ENCODE measurements around the gene MYO7B. TPM values are rescaled to one million over a fixed set of nuclear protein-coding genes. Genes with fewer than 3 reads are reported as not detected.

The MYO7B gene
- total RNA-seq, 2 experiments from 2014 or later: 3.3 TPM; not detected in 1

DNA sequence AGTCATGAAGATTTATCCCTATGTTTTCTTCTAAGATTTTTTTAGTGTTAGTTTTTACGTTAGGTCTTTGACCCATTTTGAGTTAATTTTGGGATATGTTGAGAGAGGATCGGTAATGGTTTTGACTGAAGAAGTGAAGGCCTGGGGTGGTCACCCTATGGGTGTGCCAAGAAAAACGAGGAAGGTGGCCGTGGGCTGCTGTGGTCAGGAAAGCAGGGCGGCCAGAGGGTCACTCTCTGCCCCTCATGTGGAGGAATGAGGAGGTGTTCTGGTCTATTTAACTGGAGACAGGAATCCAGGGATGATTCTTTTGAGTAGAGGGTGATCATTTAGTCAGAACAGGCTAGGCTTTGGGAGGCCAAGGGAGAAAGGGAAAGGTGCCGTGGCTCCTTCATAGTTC lies 50.7 kb downstream of the MYO7B start:
- Histone ChIP-seq H3K4me3 (ENCODE audit: low read depth, low read length, poor library complexity, severe bottlenecking) (no peak overlapping the region), H3K9me2 (ENCODE audit: insufficient read depth, low read length) (no peaks in the 10 kb centered on the region), H3K79me2 (ENCODE audit: insufficient read depth, low read depth, low read length) (no peaks in the 10 kb centered on the region), H3K27ac (ENCODE audit: low read depth, low read length, poor library complexity, severe bottlenecking) (no peak overlapping the region), H2AFZ (ENCODE audit: low read length) (no peak overlapping the region), H4K20me1 (ENCODE audit: insufficient read depth, low read length) (no peaks in the 10 kb centered on the region), H3K9me3 (ENCODE audit: low read length) (no peaks in the 10 kb centered on the region), H3K4me1 (ENCODE audit: insufficient read depth, low read length, poor library complexity, severe bottlenecking) (no peaks in the 10 kb centered on the region), H3K36me3 (ENCODE audit: insufficient read depth, low read length) (no peaks in the 10 kb centered on the region), H3K4me2 (ENCODE audit: low read length) (no peak overlapping the region)
- BruUV-seq (replicated peaks): no TSS peak
- TF ChIP-seq EZH2phosphoT487 (IDR thresholded peaks at IDR 0.05; ENCODE audit: borderline replicate concordance, low read depth, low read length) (no peak), CTCF (conservative IDR thresholded peaks at IDR 0.05; ENCODE audit: low read length) (no peak)
- intact Hi-C loops (cut with micrococcal nuclease; ENCODE audit: unreplicated experiment): no loop called here
- CTCF ChIA-PET (ENCODE audit: unreplicated experiment): no interaction called here
- no peak for DNase-seq (ENCODE audit: low spot score)
- POLR2A ChIA-PET: interaction anchor here (1.1 kb wide), 1 partner anchor 11 kb away, joined by 3 read pairs; no protein-coding TSS in a partner anchor

GRCh38 chr2:127586746-127587295 lies 51.3 kb downstream of the MYO7B start:
- Histone ChIP-seq H3K4me3 (ENCODE audit: low read depth, low read length, poor library complexity, severe bottlenecking) (no peak overlapping the region), H3K4me2 (ENCODE audit: low read length) (no peak overlapping the region), H2AFZ (ENCODE audit: low read length) (no peak overlapping the region), H3K79me2 (ENCODE audit: insufficient read depth, low read depth, low read length) (no peaks in the 10 kb centered on the region), H3K4me1 (ENCODE audit: insufficient read depth, low read length, poor library complexity, severe bottlenecking) (no peaks in the 10 kb centered on the region), H4K20me1 (ENCODE audit: insufficient read depth, low read length) (no peaks in the 10 kb centered on the region), H3K36me3 (ENCODE audit: insufficient read depth, low read length) (no peaks in the 10 kb centered on the region), H3K9me2 (ENCODE audit: insufficient read depth, low read length) (no peaks in the 10 kb centered on the region), H3K27ac (ENCODE audit: low read depth, low read length, poor library complexity, severe bottlenecking) (no peak overlapping the region), H3K9me3 (ENCODE audit: low read length) (no peaks in the 10 kb centered on the region)
- POLR2A ChIA-PET: no interaction called here
- intact Hi-C loops (cut with micrococcal nuclease; ENCODE audit: unreplicated experiment): no loop called here
- TF ChIP-seq CTCF (conservative IDR thresholded peaks at IDR 0.05; ENCODE audit: low read length) (no peak), EZH2phosphoT487 (IDR thresholded peaks at IDR 0.05; ENCODE audit: borderline replicate concordance, low read depth, low read length) (no peak)
- no TSS peak for BruUV-seq (replicated peaks)
- CTCF ChIA-PET (ENCODE audit: unreplicated experiment): no interaction called here
- no peak for DNase-seq (ENCODE audit: low spot score)

GRCh38 chr2:127588241-127588640 lies 52.8 kb downstream of the MYO7B start:
- no peak overlapping the region for H2AFZ ChIP-seq (ENCODE audit: low read length)
- TF ChIP-seq CTCF (conservative IDR thresholded peaks at IDR 0.05; ENCODE audit: low read length) (no peak), EZH2phosphoT487 (IDR thresholded peaks at IDR 0.05; ENCODE audit: borderline replicate concordance, low read depth, low read length) (no peak)
- BruUV-seq (replicated peaks): no TSS peak
- POLR2A ChIA-PET: no interaction called here
- intact Hi-C loops (cut with micrococcal nuclease; ENCODE audit: unreplicated experiment): no loop called here
- CTCF ChIA-PET (ENCODE audit: unreplicated experiment): no interaction called here
- no peak overlapping the region for H3K4me3 ChIP-seq (ENCODE audit: low read depth, low read length, poor library complexity, severe bottlenecking)
- H3K4me2 ChIP-seq (ENCODE audit: low read length): no peak overlapping the region
- H3K4me1 ChIP-seq (ENCODE audit: insufficient read depth, low read length, poor library complexity, severe bottlenecking): no peaks in the 10 kb centered on the region
- no peaks in the 10 kb centered on the region for H3K36me3 ChIP-seq (ENCODE audit: insufficient read depth, low read length)
- H3K9me2 ChIP-seq (ENCODE audit: insufficient read depth, low read length): no peaks in the 10 kb centered on the region
- no peaks in the 10 kb centered on the region for H3K79me2 ChIP-seq (ENCODE audit: insufficient read depth, low read depth, low read length)
- H4K20me1 ChIP-seq (ENCODE audit: insufficient read depth, low read length): no peaks in the 10 kb centered on the region
- no peak for DNase-seq (ENCODE audit: low spot score)
- H3K9me3 ChIP-seq (ENCODE audit: low read length): no peaks in the 10 kb centered on the region
- no peak overlapping the region for H3K27ac ChIP-seq (ENCODE audit: low read depth, low read length, poor library complexity, severe bottlenecking)
